Ishikawa (cell line): ENCODE data around the gene NKX3-2.

Experiments
- CREB1 ChIP-seq: IDR thresholded peaks from 2 replicates; pipeline ENCODE4 v1.6.1; 2012; ENCODE audit warnings: low read depth
- EGR1 ChIP-seq: IDR thresholded peaks from 2 replicates; pipeline ENCODE4 v1.6.1; 2012
- TF ChIP-seq, protein P1 (sequence below): IDR thresholded peaks from 2 replicates; pipeline ENCODE4 v1.6.1; 2012

- no peak for TF ChIP-seq CREB1
- no peak for TF ChIP-seq EGR1
- TF ChIP-seq, protein P1, sequence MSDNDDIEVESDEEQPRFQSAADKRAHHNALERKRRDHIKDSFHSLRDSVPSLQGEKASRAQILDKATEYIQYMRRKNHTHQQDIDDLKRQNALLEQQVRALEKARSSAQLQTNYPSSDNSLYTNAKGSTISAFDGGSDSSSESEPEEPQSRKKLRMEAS: no peak
Measured at GRCh38 chr4:13592220-13592619, 47.9 kb upstream of the NKX3-2 start.
